ENCODE data around the gene C19orf12.
A peak's percentile ranks its signal among the peaks of the same experiment; 100 is the strongest.

DNA sequence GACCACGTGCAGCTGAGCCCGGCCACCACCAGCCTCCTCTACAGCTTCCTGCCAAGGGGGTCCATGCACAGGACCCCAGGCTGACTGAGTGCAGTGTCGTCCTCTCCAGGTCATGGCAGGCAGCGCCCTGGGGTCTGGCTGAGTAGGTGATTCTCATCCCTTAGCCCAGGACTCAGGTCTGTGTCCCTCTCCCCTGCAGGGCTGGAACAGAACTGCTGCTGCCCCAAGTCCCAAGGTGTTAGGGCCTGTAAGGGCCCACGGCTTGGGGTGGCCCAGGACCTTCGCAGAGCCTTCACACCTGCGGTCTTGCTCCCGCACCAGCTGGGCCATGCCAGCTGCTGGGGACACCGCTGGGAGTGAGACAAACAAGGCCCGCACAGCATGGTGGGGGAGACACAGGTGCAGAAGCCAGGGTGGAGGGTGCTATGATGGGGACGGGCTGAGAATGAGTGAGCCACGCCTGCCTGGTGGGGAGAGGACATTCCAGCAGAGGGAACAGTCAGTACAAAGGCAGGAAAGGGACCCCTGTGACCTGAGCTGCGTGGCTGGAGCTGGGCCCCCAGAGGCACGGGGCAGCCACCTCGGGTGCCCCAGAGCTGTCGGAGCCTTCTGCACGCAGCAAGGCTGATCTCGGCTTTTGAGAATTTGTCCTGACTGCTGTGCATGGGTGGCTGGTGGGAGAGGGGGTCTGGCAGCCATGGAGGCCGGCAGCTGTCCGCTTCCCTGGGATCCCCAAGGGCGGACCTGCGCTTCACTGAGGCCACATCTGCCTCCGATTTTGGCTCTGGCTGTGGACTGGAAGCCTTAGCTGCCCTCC, 37.9 kb downstream of the C19orf12 start:
- TF ChIP-seq, protein P1, sequence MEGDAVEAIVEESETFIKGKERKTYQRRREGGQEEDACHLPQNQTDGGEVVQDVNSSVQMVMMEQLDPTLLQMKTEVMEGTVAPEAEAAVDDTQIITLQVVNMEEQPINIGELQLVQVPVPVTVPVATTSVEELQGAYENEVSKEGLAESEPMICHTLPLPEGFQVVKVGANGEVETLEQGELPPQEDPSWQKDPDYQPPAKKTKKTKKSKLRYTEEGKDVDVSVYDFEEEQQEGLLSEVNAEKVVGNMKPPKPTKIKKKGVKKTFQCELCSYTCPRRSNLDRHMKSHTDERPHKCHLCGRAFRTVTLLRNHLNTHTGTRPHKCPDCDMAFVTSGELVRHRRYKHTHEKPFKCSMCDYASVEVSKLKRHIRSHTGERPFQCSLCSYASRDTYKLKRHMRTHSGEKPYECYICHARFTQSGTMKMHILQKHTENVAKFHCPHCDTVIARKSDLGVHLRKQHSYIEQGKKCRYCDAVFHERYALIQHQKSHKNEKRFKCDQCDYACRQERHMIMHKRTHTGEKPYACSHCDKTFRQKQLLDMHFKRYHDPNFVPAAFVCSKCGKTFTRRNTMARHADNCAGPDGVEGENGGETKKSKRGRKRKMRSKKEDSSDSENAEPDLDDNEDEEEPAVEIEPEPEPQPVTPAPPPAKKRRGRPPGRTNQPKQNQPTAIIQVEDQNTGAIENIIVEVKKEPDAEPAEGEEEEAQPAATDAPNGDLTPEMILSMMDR (conservative IDR thresholded peaks at IDR 0.05; ENCODE audit: low read depth in 2 of 2): 0 out of 4 replicates have a peak, but pooled peaks of 1 of the 2 experiments have one; percentile 7
- TF ChIP-seq CREB1 (CRISPR knock-in tag; IDR thresholded peaks at IDR 0.05; ENCODE audit: low read depth) (no peak), EZH2phosphoT487 (IDR thresholded peaks at IDR 0.05; ENCODE audit: unreplicated experiment) (no peak), EZH2 (IDR thresholded peaks at IDR 0.05; ENCODE audit: low read depth, unreplicated experiment) (no peak), NANOG (IDR thresholded peaks at IDR 0.05; ENCODE audit: borderline replicate concordance) (no peak), POLR2AphosphoS5 (IDR thresholded peaks at IDR 0.05; ENCODE audit: low read depth) (no peak), ZNF331 (CRISPR knock-in tag; IDR thresholded peaks at IDR 0.05; ENCODE audit: low read depth) (no peak), JUNB (IDR thresholded peaks at IDR 0.05; ENCODE audit: unreplicated experiment) (no peak), ZNF114 (CRISPR knock-in tag; IDR thresholded peaks at IDR 0.05) (no peak)
- TF ChIP-seq, protein P2, sequence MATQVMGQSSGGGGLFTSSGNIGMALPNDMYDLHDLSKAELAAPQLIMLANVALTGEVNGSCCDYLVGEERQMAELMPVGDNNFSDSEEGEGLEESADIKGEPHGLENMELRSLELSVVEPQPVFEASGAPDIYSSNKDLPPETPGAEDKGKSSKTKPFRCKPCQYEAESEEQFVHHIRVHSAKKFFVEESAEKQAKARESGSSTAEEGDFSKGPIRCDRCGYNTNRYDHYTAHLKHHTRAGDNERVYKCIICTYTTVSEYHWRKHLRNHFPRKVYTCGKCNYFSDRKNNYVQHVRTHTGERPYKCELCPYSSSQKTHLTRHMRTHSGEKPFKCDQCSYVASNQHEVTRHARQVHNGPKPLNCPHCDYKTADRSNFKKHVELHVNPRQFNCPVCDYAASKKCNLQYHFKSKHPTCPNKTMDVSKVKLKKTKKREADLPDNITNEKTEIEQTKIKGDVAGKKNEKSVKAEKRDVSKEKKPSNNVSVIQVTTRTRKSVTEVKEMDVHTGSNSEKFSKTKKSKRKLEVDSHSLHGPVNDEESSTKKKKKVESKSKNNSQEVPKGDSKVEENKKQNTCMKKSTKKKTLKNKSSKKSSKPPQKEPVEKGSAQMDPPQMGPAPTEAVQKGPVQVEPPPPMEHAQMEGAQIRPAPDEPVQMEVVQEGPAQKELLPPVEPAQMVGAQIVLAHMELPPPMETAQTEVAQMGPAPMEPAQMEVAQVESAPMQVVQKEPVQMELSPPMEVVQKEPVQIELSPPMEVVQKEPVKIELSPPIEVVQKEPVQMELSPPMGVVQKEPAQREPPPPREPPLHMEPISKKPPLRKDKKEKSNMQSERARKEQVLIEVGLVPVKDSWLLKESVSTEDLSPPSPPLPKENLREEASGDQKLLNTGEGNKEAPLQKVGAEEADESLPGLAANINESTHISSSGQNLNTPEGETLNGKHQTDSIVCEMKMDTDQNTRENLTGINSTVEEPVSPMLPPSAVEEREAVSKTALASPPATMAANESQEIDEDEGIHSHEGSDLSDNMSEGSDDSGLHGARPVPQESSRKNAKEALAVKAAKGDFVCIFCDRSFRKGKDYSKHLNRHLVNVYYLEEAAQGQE (IDR thresholded peaks at IDR 0.05; ENCODE audit: unreplicated experiment): no peak
- TF ChIP-seq, protein P3, sequence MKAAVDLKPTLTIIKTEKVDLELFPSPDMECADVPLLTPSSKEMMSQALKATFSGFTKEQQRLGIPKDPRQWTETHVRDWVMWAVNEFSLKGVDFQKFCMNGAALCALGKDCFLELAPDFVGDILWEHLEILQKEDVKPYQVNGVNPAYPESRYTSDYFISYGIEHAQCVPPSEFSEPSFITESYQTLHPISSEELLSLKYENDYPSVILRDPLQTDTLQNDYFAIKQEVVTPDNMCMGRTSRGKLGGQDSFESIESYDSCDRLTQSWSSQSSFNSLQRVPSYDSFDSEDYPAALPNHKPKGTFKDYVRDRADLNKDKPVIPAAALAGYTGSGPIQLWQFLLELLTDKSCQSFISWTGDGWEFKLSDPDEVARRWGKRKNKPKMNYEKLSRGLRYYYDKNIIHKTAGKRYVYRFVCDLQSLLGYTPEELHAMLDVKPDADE (IDR thresholded peaks at IDR 0.05): no peak
- TF ChIP-seq, protein P4, sequence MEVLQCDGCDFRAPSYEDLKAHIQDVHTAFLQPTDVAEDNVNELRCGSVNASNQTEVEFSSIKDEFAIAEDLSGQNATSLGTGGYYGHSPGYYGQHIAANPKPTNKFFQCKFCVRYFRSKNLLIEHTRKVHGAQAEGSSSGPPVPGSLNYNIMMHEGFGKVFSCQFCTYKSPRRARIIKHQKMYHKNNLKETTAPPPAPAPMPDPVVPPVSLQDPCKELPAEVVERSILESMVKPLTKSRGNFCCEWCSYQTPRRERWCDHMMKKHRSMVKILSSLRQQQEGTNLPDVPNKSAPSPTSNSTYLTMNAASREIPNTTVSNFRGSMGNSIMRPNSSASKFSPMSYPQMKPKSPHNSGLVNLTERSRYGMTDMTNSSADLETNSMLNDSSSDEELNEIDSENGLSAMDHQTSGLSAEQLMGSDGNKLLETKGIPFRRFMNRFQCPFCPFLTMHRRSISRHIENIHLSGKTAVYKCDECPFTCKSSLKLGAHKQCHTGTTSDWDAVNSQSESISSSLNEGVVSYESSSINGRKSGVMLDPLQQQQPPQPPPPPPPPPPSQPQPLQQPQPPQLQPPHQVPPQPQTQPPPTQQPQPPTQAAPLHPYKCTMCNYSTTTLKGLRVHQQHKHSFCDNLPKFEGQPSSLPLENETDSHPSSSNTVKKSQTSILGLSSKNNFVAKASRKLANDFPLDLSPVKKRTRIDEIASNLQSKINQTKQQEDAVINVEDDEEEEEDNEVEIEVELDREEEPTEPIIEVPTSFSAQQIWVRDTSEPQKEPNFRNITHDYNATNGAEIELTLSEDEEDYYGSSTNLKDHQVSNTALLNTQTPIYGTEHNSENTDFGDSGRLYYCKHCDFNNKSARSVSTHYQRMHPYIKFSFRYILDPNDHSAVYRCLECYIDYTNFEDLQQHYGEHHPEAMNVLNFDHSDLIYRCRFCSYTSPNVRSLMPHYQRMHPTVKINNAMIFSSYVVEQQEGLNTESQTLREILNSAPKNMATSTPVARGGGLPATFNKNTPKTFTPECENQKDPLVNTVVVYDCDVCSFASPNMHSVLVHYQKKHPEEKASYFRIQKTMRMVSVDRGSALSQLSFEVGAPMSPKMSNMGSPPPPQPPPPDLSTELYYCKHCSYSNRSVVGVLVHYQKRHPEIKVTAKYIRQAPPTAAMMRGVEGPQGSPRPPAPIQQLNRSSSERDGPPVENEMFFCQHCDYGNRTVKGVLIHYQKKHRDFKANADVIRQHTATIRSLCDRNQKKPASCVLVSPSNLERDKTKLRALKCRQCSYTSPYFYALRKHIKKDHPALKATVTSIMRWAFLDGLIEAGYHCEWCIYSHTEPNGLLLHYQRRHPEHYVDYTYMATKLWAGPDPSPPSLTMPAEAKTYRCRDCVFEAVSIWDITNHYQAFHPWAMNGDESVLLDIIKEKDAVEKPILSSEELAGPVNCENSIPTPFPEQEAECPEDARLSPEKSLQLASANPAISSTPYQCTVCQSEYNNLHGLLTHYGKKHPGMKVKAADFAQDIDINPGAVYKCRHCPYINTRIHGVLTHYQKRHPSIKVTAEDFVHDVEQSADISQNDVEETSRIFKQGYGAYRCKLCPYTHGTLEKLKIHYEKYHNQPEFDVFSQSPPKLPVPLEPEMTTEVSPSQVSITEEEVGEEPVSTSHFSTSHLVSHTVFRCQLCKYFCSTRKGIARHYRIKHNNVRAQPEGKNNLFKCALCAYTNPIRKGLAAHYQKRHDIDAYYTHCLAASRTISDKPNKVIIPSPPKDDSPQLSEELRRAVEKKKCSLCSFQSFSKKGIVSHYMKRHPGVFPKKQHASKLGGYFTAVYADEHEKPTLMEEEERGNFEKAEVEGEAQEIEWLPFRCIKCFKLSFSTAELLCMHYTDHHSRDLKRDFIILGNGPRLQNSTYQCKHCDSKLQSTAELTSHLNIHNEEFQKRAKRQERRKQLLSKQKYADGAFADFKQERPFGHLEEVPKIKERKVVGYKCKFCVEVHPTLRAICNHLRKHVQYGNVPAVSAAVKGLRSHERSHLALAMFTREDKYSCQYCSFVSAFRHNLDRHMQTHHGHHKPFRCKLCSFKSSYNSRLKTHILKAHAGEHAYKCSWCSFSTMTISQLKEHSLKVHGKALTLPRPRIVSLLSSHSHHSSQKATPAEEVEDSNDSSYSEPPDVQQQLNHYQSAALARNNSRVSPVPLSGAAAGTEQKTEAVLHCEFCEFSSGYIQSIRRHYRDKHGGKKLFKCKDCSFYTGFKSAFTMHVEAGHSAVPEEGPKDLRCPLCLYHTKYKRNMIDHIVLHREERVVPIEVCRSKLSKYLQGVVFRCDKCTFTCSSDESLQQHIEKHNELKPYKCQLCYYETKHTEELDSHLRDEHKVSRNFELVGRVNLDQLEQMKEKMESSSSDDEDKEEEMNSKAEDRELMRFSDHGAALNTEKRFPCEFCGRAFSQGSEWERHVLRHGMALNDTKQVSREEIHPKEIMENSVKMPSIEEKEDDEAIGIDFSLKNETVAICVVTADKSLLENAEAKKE (CRISPR knock-in tag; IDR thresholded peaks at IDR 0.05): no peak
